Smooth muscle cell (in vitro differentiated cells): Measurements from ENCODE around the gene GPR107. TPM values are rescaled to one million over a fixed set of nuclear protein-coding genes. Genes with fewer than 3 reads are reported as not detected.

Source experiments
- DNase-seq: peaks from one replicate; lab custom pipeline; 2025; ENCODE audit not compliant: unreplicated experiment; lab: John Stamatoyannopoulos, UW
- H2AFZ ChIP-seq: fragments of 200-600 bp; sonication (generic); 2 replicates; pipeline ENCODE4 v1.6.0; 2016; ENCODE audit warnings: antibody characterized with exemption, low read depth, mild to moderate bottlenecking
- H3F3A ChIP-seq: fragments of 200-600 bp; sonication (generic); 2 replicates; pipeline ENCODE4 v1.6.0; 2017; ENCODE audit warnings: antibody characterized with exemption, low read depth
- H3K27ac ChIP-seq: fragments of 200-600 bp; sonication (generic); 2 replicates; pipeline ENCODE4 v1.5.1; 2016; ENCODE audit warnings: low read depth, mild to moderate bottlenecking
- H3K27me3 ChIP-seq: fragments of 200-600 bp; sonication (generic); 2 replicates; pipeline ENCODE4 v1.6.1; 2016; ENCODE audit warnings: low read depth, mild to moderate bottlenecking
- H3K36me3 ChIP-seq: fragments of 200-600 bp; sonication (generic); 2 replicates; pipeline ENCODE4 v1.5.1; 2016; ENCODE audit warnings: low read depth
- H3K4me1 ChIP-seq: fragments of 200-600 bp; sonication (generic); 2 replicates; pipeline ENCODE4 v1.5.1; 2016; ENCODE audit warnings: low read depth
- H3K4me2 ChIP-seq: fragments of 200-600 bp; sonication (generic); 2 replicates; pipeline ENCODE4 v1.6.0; 2016; ENCODE audit warnings: mild to moderate bottlenecking
- H3K4me3 ChIP-seq: fragments of 200-600 bp; sonication (generic); 2 replicates; pipeline ENCODE4 v1.5.1; 2016; ENCODE audit warnings: mild to moderate bottlenecking
- H3K79me2 ChIP-seq: fragments of 200-600 bp; sonication (generic); 2 replicates; pipeline ENCODE4 v1.6.0; 2016; ENCODE audit warnings: low read depth, mild to moderate bottlenecking
- H3K9ac ChIP-seq: fragments of 200-600 bp; sonication (generic); 2 replicates; pipeline ENCODE4 v1.6.0; 2016; ENCODE audit warnings: low read depth
- H3K9me3 ChIP-seq: fragments of 200-600 bp; sonication (generic); replicated peaks from 2 replicates; pipeline ENCODE4 v1.5.1; 2016; ENCODE audit warnings: low read depth
- H4K20me1 ChIP-seq: fragments of 200-600 bp; sonication (generic); 2 replicates; pipeline ENCODE4 v1.6.0; 2016; ENCODE audit warnings: low read depth
- WGBS: methylation state at CpG from one replicate; pipeline ENCODE4 v1.1.7; 2016; ENCODE audit warnings: low lambda C conversion rate; 5-methylcytosine and 5-hydroxymethylcytosine counted together
- polyA plus RNA-seq: library from polyadenylated mRNA; unstranded; fragments of >200 nt; fragmentation: Nextera tagmentation; extraction: Ambion mirVana; gene quantifications from 2 replicates; pipeline ENCODE4 v1.2.1, GENCODE V29; 2016
- total RNA-seq: library from RNA; depleted of rRNA; stranded (reverse); fragments of >200 nt; gene quantifications from 2 replicates; pipeline ENCODE4 v1.2.3, GENCODE V29; 2014
- TF ChIP-seq, protein P1 (sequence below): fragments of 200-600 bp; sonication (generic); IDR thresholded peaks from 2 replicates; pipeline ENCODE4 v1.5.1; 2017; ENCODE audit warnings: borderline replicate concordance, mild to moderate bottlenecking, antibody characterized with exemption; ENCODE audit not compliant: insufficient read depth, poor library complexity, severe bottlenecking

GPR107 gene
- total and polyA plus RNA-seq, 2 experiments from 2014 or later: 16.2 to 42.7 TPM

DNA sequence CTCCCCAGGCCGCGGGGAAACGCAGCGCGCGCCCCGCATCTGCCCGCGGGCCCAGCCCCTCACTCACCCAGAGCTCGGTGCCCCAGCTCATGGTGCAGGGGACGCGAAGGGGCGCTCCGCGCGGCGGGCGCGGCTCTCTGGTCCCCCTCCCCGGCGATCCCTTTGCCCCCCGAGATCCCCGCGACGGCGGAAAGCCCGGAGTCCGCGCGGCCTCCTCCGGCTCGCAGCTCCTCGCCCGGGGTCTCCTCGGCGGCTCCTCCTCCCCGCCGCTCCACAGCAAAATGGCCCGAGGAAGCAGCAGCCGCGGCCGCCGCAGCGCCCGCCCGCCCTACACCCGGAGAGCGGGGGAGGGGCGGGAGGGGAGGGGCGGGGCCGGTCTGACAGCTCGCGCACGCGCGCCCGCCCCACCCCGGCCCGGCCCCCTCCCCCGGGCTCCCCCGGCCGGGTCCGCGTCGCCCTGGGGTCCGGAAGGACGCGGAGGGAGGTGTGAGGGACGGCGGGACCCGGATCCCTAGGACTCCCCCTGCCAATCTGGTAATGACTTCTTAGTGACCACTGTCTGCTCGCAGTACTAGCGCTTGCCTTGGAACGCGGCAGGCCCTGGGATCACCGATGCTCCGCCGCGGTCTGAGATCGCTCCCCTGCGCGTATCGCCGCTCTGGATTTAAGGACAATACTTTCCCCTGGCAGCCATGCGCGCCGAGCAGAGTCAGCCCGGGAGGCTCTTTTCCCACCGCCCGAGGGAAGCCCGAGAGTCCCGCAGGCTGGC, 10.6 kb upstream of the GPR107 start, which contains the start of gene FNBP1:
Gene FNBP1, minus strand, starts transcription at position 305 of the 769 bp plus-strand sequence. Its CDS starts 214 bp downstream, at position 91.
- 1% methylated on average over 25 of the region's 92 CpGs for WGBS
- TF ChIP-seq, protein P1, sequence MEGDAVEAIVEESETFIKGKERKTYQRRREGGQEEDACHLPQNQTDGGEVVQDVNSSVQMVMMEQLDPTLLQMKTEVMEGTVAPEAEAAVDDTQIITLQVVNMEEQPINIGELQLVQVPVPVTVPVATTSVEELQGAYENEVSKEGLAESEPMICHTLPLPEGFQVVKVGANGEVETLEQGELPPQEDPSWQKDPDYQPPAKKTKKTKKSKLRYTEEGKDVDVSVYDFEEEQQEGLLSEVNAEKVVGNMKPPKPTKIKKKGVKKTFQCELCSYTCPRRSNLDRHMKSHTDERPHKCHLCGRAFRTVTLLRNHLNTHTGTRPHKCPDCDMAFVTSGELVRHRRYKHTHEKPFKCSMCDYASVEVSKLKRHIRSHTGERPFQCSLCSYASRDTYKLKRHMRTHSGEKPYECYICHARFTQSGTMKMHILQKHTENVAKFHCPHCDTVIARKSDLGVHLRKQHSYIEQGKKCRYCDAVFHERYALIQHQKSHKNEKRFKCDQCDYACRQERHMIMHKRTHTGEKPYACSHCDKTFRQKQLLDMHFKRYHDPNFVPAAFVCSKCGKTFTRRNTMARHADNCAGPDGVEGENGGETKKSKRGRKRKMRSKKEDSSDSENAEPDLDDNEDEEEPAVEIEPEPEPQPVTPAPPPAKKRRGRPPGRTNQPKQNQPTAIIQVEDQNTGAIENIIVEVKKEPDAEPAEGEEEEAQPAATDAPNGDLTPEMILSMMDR: no peak

DNA sequence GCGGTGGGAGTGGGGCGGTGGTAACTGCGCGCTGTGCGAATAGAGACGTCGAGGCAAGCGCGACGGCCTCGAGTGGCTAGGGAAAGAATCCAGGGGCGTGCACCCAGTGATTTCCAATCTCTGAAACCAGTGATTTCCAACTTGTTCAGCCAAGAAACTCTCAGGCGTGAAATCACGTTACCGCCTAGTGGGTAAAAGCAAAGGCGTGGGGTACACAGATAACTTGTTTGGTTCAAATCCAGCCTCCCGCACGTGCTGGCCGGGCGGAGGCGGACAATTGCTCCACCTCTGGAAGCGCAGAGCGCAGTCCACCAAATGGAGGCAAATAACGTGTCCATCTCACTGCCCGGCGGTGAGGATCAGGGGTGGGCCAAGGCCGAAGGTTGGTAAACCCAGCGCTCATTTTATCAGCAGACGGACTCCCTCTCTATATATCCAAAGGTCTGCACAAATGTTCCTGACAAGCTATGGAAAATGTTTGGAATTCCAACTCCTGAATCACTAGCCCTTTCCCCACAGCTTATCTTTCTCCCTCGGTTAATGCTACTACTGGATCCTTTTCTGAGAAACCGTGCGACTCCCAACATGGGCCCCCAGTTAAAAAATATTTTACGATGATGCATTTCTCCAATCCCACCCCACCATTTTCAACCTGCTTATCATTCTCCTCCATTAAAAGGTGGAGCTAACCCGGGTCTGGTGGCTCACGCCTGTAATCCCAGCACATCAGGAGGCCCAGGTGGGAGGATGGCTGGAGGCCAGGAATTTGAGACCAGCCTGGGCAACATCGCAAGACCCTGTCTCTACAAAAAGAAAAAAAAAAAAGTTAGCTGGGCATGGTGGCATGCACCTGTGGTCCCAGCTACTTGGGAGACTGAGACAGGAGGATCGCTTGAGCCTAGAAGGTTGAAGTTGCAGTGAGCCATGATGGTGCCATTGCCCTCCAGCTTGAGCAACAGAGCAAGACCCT, 9.8 kb upstream of the GPR107 start:
- WGBS: 21% methylated on average over 37 of the region's 37 CpGs

More for the DNA sequence above, 10.6 kb upstream of the GPR107 start, which contains the start of gene FNBP1:
- H3K27me3 ChIP-seq: no peaks in the 10 kb centered on the region
- H3K27ac ChIP-seq: peak within 1 kb of the TSS; percentile 81
- H3K4me3 ChIP-seq: peak within 1 kb of the TSS; percentile 91
- peak within 1 kb of the TSS; percentile 98 for H3K4me2 ChIP-seq
- H3K4me1 ChIP-seq: peaks cover 12% of the 10 kb centered on the region
- peaks cover 39% of the 10 kb centered on the region for H4K20me1 ChIP-seq
- H3K36me3 ChIP-seq: no peaks in the 10 kb centered on the region
- H3F3A ChIP-seq: peaks cover 7% of the 10 kb centered on the region
- no peaks in the 10 kb centered on the region for H3K9me3 ChIP-seq
- H3K79me2 ChIP-seq: peaks cover 44% of the 10 kb centered on the region
- peak within 1 kb of the TSS; percentile 81 for H3K9ac ChIP-seq
- H2AFZ ChIP-seq: peak within 1 kb of the TSS; percentile 98
- DNase-seq: peak; percentile 87

DNA sequence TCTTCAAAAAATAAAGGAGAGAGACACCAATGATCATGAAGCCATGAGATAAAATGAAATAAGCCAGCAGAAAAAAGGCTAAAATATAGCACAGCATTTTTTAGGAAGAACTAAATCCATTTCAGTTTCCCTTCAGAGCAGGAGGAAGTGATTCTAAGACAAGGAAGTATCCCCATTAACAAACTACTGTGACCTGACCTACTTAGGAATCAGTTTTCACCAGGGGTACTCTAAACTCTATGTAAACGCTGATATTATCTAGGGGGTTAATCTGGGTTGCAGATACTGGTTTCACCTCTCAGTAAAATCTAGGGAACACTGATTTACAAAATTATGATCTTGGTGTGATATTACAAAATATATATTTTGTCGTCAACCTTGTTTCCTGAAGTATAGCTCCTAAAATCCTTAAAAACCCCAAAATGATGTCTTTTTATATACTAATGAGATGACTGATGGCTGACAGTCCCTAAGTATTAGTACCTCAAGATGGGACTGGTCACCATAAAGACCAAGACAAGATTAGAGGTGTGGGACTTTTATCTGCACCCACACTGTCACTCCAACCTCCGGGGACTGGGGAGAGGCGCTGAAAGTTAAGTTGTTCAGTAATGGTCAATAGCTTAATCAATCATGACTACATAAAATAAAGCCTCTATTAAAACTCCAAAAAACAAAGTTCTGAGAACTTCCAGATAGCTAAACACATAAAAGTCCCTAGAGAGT, 7.8 kb upstream of the GPR107 start:
- WGBS: 78% methylated on average over 4 of the region's 4 CpGs
- no peak overlapping the region for H3K4me2 ChIP-seq
- peaks cover 16% of the 10 kb centered on the region for H3K79me2 ChIP-seq
- H3K9me3 ChIP-seq: no peaks in the 10 kb centered on the region
- H3K27me3 ChIP-seq: no peaks in the 10 kb centered on the region
- peaks cover 7% of the 10 kb centered on the region for H3K4me1 ChIP-seq
- H2AFZ ChIP-seq: no peak overlapping the region
- TF ChIP-seq, protein P1: no peak
- H3K27ac ChIP-seq: no peak overlapping the region
- H3K9ac ChIP-seq: no peak overlapping the region
- peaks cover 12% of the 10 kb centered on the region for H3F3A ChIP-seq
- no peaks in the 10 kb centered on the region for H3K36me3 ChIP-seq
- peaks cover 14% of the 10 kb centered on the region for H4K20me1 ChIP-seq
- no peak overlapping the region for H3K4me3 ChIP-seq
- no peak for DNase-seq

More for the DNA sequence above, 9.8 kb upstream of the GPR107 start:
- Histone ChIP-seq H3K4me3 (peak overlapping the region; percentile 91), H3K27me3 (no peaks in the 10 kb centered on the region), H3F3A (peaks cover 7% of the 10 kb centered on the region), H3K4me2 (peak overlapping the region; percentile 98), H3K9me3 (no peaks in the 10 kb centered on the region), H4K20me1 (peaks cover 32% of the 10 kb centered on the region), H3K9ac (peak overlapping the region; percentile 68), H3K4me1 (peaks cover 12% of the 10 kb centered on the region), H3K79me2 (peaks cover 36% of the 10 kb centered on the region), H3K36me3 (no peaks in the 10 kb centered on the region), H3K27ac (peak overlapping the region; percentile 81), H2AFZ (peak overlapping the region; percentile 98)
- no peak for DNase-seq
- TF ChIP-seq, protein P1: no peak
